Neuronal stem cell (in vitro differentiated cells): Measurements from ENCODE around the gene KRTAP1-5. TPM values are rescaled to one million over a fixed set of nuclear protein-coding genes. Genes with fewer than 3 reads are reported as not detected.

Experiments used
- DNase-seq: peaks from one replicate; pipeline ENCODE4 v3.0.0-alpha.2; 2013; ENCODE audit warnings: low spot score
- H2AFZ ChIP-seq: one replicate; pipeline ENCODE4 v1.6.1; 2013; ENCODE audit warnings: mild to moderate bottlenecking, low read length, inconsistent platforms
- H2AK5ac ChIP-seq: 2 replicates; pipeline ENCODE4 v1.6.1; 2013; ENCODE audit warnings: low read depth, mild to moderate bottlenecking, inconsistent platforms, low read length, moderate library complexity, mixed read lengths
- H2BK120ac ChIP-seq: 2 replicates; pipeline ENCODE4 v1.6.1; 2013; ENCODE audit warnings: low read depth, mild to moderate bottlenecking, inconsistent platforms, low read length, moderate library complexity, mixed read lengths
- H2BK12ac ChIP-seq: one replicate; pipeline ENCODE4 v1.6.1; 2013; ENCODE audit warnings: low read length, inconsistent platforms
- H2BK15ac ChIP-seq: 2 replicates; pipeline ENCODE4 v1.6.1; 2013; ENCODE audit warnings: mild to moderate bottlenecking, low read length, inconsistent platforms, mixed read lengths
- H2BK5ac ChIP-seq: one replicate; pipeline ENCODE4 v1.6.1; 2013; ENCODE audit warnings: inconsistent platforms, mild to moderate bottlenecking, low read length, moderate library complexity
- H3K14ac ChIP-seq: one replicate; pipeline ENCODE4 v1.6.1; 2013; ENCODE audit warnings: low read length, inconsistent platforms
- H3K18ac ChIP-seq: 2 replicates; pipeline ENCODE4 v1.6.1; 2013; ENCODE audit warnings: low read length, inconsistent platforms
- H3K23ac ChIP-seq: 2 replicates; pipeline ENCODE4 v1.6.1; 2013; ENCODE audit warnings: low read depth, mild to moderate bottlenecking, mixed read lengths, low read length, inconsistent platforms; ENCODE audit not compliant: poor library complexity
- H3K27ac ChIP-seq: replicated peaks from 3 replicates; pipeline ENCODE4 v1.5.1; 2013; ENCODE audit warnings: low read length, inconsistent platforms
- H3K27me3 ChIP-seq, 3 experiments: 2 replicates each; pipeline ENCODE4 v1.6.1; 2013; ENCODE audit warnings: low read length in 3 of 3, mild to moderate bottlenecking in 2 of 3, inconsistent platforms in 1 of 3, low read depth in 1 of 3, mixed read lengths in 1 of 3, moderate library complexity in 1 of 3; ENCODE audit not compliant: control insufficient read depth in 3 of 3, insufficient read depth in 3 of 3
- H3K36me3 ChIP-seq, 2 donors: replicated peaks in 1 of 2; 2 replicates each; pipeline ENCODE4 v1.6.1; 2013; ENCODE audit warnings: low read length in 2 of 2; ENCODE audit not compliant: control insufficient read depth in 2 of 2, insufficient read depth in 2 of 2
- H3K4ac ChIP-seq: 2 replicates; pipeline ENCODE4 v1.6.1; 2013; ENCODE audit warnings: inconsistent platforms, mild to moderate bottlenecking, low read length, moderate library complexity
- H3K4me1 ChIP-seq, 2 donors: 1 replicate in 1 of 2; 2 replicates in 1 of 2; pipeline ENCODE4 v1.6.1; 2013; ENCODE audit warnings: low read length in 2 of 2, low read depth in 1 of 2; ENCODE audit not compliant: control insufficient read depth in 2 of 2, insufficient read depth in 1 of 2
- H3K4me2 ChIP-seq: one replicate; pipeline ENCODE4 v1.6.1; 2013; ENCODE audit warnings: mild to moderate bottlenecking, low read length, inconsistent platforms; ENCODE audit not compliant: insufficient read depth, poor library complexity, severe bottlenecking
- H3K4me3 ChIP-seq, 2 donors: 2 replicates each; pipeline ENCODE4 v1.5.1; 2013; ENCODE audit warnings: low read length in 2 of 2, mild to moderate bottlenecking in 2 of 2, inconsistent platforms in 1 of 2, moderate library complexity in 1 of 2
- H3K79me1 ChIP-seq: one replicate; pipeline ENCODE4 v1.6.1; 2013; ENCODE audit warnings: low read depth, mild to moderate bottlenecking, inconsistent platforms, low read length, moderate library complexity
- H3K9ac ChIP-seq: one replicate; pipeline ENCODE4 v1.6.1; 2013; ENCODE audit warnings: mild to moderate bottlenecking, low read depth, low read length, inconsistent platforms; ENCODE audit not compliant: poor library complexity
- H3K9me3 ChIP-seq, 2 donors: replicated peaks in 1 of 2; 2 replicates each; pipeline versions ENCODE3 to v1.6.1; 2013; ENCODE audit warnings: low read length in 2 of 2, mild to moderate bottlenecking in 2 of 2, inconsistent platforms in 1 of 2, low read depth in 1 of 2, mixed read lengths in 1 of 2, moderate library complexity in 1 of 2; ENCODE audit not compliant: control insufficient read depth in 2 of 2, insufficient read depth in 1 of 2
- H4K8ac ChIP-seq: one replicate; pipeline ENCODE4 v1.6.1; 2013; ENCODE audit warnings: low read depth, mild to moderate bottlenecking, inconsistent platforms, low read length, moderate library complexity
- H4K91ac ChIP-seq: one replicate; pipeline ENCODE4 v1.6.1; 2013; ENCODE audit warnings: low read length, low read depth, mild to moderate bottlenecking, inconsistent platforms; ENCODE audit not compliant: poor library complexity
- WGBS, 2 donors: extraction: QIAGEN DNeasy Blood & Tissue Kit; methylation state at CpG; one replicate each; pipeline ENCODE4 v1.1.7; 2013; ENCODE audit warnings: missing lambda C conversion rate in 2 of 2, mixed read lengths in 1 of 2; ENCODE audit not compliant: insufficient read length in 2 of 2, insufficient replicate concordance in 1 of 2; ENCODE audit errors: extremely low coverage in 2 of 2; 5-methylcytosine and 5-hydroxymethylcytosine counted together
- small RNA-seq: library from polyadenylated mRNA; stranded (forward); fragments of <200 nt; extraction: miRNeasy Mini kit (QIAGEN cat#:217004); gene quantifications from one replicate; pipeline ENCODE3, GENCODE V24; 2013; ENCODE audit not compliant: insufficient read depth

KRTAP1-5 gene

GRCh38 chr17:40978575-40979151 lies 48.3 kb downstream of the KRTAP1-5 start:
- WGBS, 2 donors: no CpG with 5 or more reads among the region's 13 CpGs
- H2BK5ac ChIP-seq: no peak overlapping the region

More at GRCh38 chr17:40978575-40979151, 48.3 kb downstream of the KRTAP1-5 start:
- peak overlapping the region; percentile 37 for H2AK5ac ChIP-seq
- no peaks in the 10 kb centered on the region for H3K27me3 ChIP-seq
- no peak overlapping the region for H3K4me3 ChIP-seq
- H4K8ac ChIP-seq: no peak overlapping the region
- H3K18ac ChIP-seq: peak overlapping the region; percentile 80
- H3K9ac ChIP-seq: no peak overlapping the region
- no peaks in the 10 kb centered on the region for H3K79me1 ChIP-seq
- no peaks in the 10 kb centered on the region for H3K36me3 ChIP-seq
- H2BK120ac ChIP-seq: peak overlapping the region; percentile 91
- no peak overlapping the region for H4K91ac ChIP-seq
- H3K23ac ChIP-seq: no peak overlapping the region
- no peak overlapping the region for H3K4ac ChIP-seq
- no peak overlapping the region for H3K4me2 ChIP-seq
- H3K4me1 ChIP-seq: peaks cover 0 to 13% of the 10 kb centered on the region in 2 donors
- H3K27ac ChIP-seq: no peak overlapping the region
- peaks cover 0 to 1% of the 10 kb centered on the region in 2 donors for H3K9me3 ChIP-seq
- DNase-seq: no peak
- H2AFZ ChIP-seq: no peak overlapping the region
- H2BK12ac ChIP-seq: peak overlapping the region; percentile 73
- H2BK15ac ChIP-seq: no peak overlapping the region
- peak overlapping the region; percentile 97 for H3K14ac ChIP-seq

Small RNAs within 50 kb of the gene (small RNA-seq; reads per million reads assigned to genes)
- gene KRTAP3-4P: not detected
